Loucy (cell line): ENCODE measurements around the gene STRBP.

ENCODE experiments used
- H2AFZ ChIP-seq: fragments of 200-600 bp; sonication (generic); 2 replicates; pipeline ENCODE4 v1.6.0; 2016; ENCODE audit warnings: antibody characterized with exemption, mild to moderate bottlenecking, low read length, moderate library complexity
- H3F3A ChIP-seq: fragments of 200-600 bp; 2 replicates; pipeline ENCODE4 v1.6.0; 2016; ENCODE audit warnings: antibody characterized with exemption, low read depth, mild to moderate bottlenecking
- H3K27me3 ChIP-seq: fragments of 200-600 bp; sonication (generic); 2 replicates; pipeline ENCODE4 v1.6.1; 2014; ENCODE audit warnings: low read length, mild to moderate bottlenecking; ENCODE audit not compliant: insufficient read depth, poor library complexity, severe bottlenecking
- H3K36me3 ChIP-seq: fragments of 200-600 bp; sonication (generic); 2 replicates; pipeline ENCODE4 v1.6.1; 2016; ENCODE audit warnings: low read length; ENCODE audit not compliant: insufficient read depth
- H3K4me1 ChIP-seq: fragments of 200-600 bp; sonication (generic); 2 replicates; pipeline ENCODE4 v1.5.1; 2014; ENCODE audit warnings: low read length, mild to moderate bottlenecking; ENCODE audit not compliant: insufficient read depth, poor library complexity, severe bottlenecking
- H3K4me2 ChIP-seq: fragments of 200-600 bp; sonication (generic); 2 replicates; pipeline ENCODE4 v1.6.0; 2014; ENCODE audit warnings: antibody characterized with exemption, low read length, low read depth, mild to moderate bottlenecking; ENCODE audit not compliant: poor library complexity, severe bottlenecking
- H3K4me3 ChIP-seq: fragments of 200-600 bp; sonication (generic); 2 replicates; pipeline ENCODE4 v1.5.1; 2014; ENCODE audit warnings: low read length, mild to moderate bottlenecking, mixed read lengths; ENCODE audit not compliant: poor library complexity, severe bottlenecking
- H3K79me2 ChIP-seq: fragments of 200-600 bp; sonication (generic); 2 replicates; pipeline ENCODE4 v1.6.1; 2014; ENCODE audit warnings: low read length; ENCODE audit not compliant: insufficient read depth
- H3K9ac ChIP-seq: fragments of 200-600 bp; sonication (generic); 2 replicates; pipeline ENCODE4 v1.6.0; 2014; ENCODE audit warnings: mild to moderate bottlenecking, low read depth, low read length, moderate library complexity; ENCODE audit not compliant: poor library complexity, severe bottlenecking
- H3K9me2 ChIP-seq: fragments of 200-600 bp; sonication (generic); replicated peaks from 2 replicates; pipeline ENCODE4 v1.6.1; 2016; ENCODE audit warnings: low read depth, low read length, mixed read lengths
- H3K9me3 ChIP-seq: fragments of 200-600 bp; sonication (generic); 2 replicates; pipeline ENCODE4 v1.6.1; 2014; ENCODE audit warnings: mild to moderate bottlenecking, antibody characterized with exemption, low read length, low read depth; ENCODE audit not compliant: insufficient read depth
- H4K20me1 ChIP-seq: fragments of 200-600 bp; sonication (generic); 2 replicates; pipeline ENCODE4 v1.6.0; 2014; ENCODE audit warnings: antibody characterized with exemption, low read length, mild to moderate bottlenecking; ENCODE audit not compliant: insufficient read depth, poor library complexity, severe bottlenecking
- CTCF ChIP-seq: fragments of 200-600 bp; sonication (generic); conservative IDR thresholded peaks from 2 replicates; pipeline ENCODE4 v1.5.1; 2014; ENCODE audit warnings: mild to moderate bottlenecking, antibody characterized with exemption, low read length
- EZH2phosphoT487 ChIP-seq: fragments of 200-600 bp; IDR thresholded peaks from 2 replicates; pipeline ENCODE4 v1.6.1; 2018; ENCODE audit warnings: antibody characterized with exemption, mild to moderate bottlenecking, moderate library complexity, borderline replicate concordance

The STRBP gene

GRCh38 chr9:123268199-123268464, 254 bp downstream of the STRBP start:
- Histone ChIP-seq H4K20me1 (peaks cover 39% of the 10 kb centered on the region), H3K4me3 (peak overlapping the region; percentile 85), H3K9ac (peak overlapping the region; percentile 96), H3F3A (no peaks in the 10 kb centered on the region), H3K4me2 (peak overlapping the region; percentile 75), H3K79me2 (peaks cover 50% of the 10 kb centered on the region), H3K36me3 (no peaks in the 10 kb centered on the region), H3K27me3 (no peaks in the 10 kb centered on the region), H3K4me1 (peaks cover 53% of the 10 kb centered on the region), H3K9me3 (no peaks in the 10 kb centered on the region), H3K9me2 (no peaks in the 10 kb centered on the region), H2AFZ (peak overlapping the region; percentile 51; the same call in 1 of the 2 replicates)
- TF ChIP-seq CTCF: no peak
- no peak for TF ChIP-seq EZH2phosphoT487

- no peaks in the 10 kb centered on the region for H3K9me2 ChIP-seq
- peak overlapping the region; percentile 75 for H3K4me2 ChIP-seq
- peak overlapping the region; percentile 85 for H3K4me3 ChIP-seq
- no peak for TF ChIP-seq CTCF
- no peak for TF ChIP-seq EZH2phosphoT487
- H3K4me1 ChIP-seq: peaks cover 58% of the 10 kb centered on the region
- H2AFZ ChIP-seq: peak overlapping the region; percentile 51; the same call in 1 of the 2 replicates
- peak overlapping the region; percentile 96 for H3K9ac ChIP-seq
- H3F3A ChIP-seq: no peaks in the 10 kb centered on the region
- no peaks in the 10 kb centered on the region for H3K27me3 ChIP-seq
- peaks cover 44% of the 10 kb centered on the region for H4K20me1 ChIP-seq
- no peaks in the 10 kb centered on the region for H3K9me3 ChIP-seq
- peaks cover 55% of the 10 kb centered on the region for H3K79me2 ChIP-seq
- no peaks in the 10 kb centered on the region for H3K36me3 ChIP-seq
Measured at GRCh38 chr9:123267481-123268198, 746 bp downstream of the STRBP start.

- H3K9ac ChIP-seq: peak overlapping the region; percentile 96
Measured at GRCh38 chr9:123266655-123267399, 1.6 kb downstream of the STRBP start.

More at GRCh38 chr9:123266655-123267399, 1.6 kb downstream of the STRBP start:
- H3K79me2 ChIP-seq: peaks cover 63% of the 10 kb centered on the region
- TF ChIP-seq CTCF (no peak), EZH2phosphoT487 (no peak)
- H3K4me3 ChIP-seq: peak overlapping the region; percentile 85
- H3K9me3 ChIP-seq: no peaks in the 10 kb centered on the region
- no peaks in the 10 kb centered on the region for H3K36me3 ChIP-seq
- H3F3A ChIP-seq: no peaks in the 10 kb centered on the region
- no peak overlapping the region for H2AFZ ChIP-seq
- no peaks in the 10 kb centered on the region for H3K9me2 ChIP-seq
- peaks cover 52% of the 10 kb centered on the region for H4K20me1 ChIP-seq
- H3K27me3 ChIP-seq: no peaks in the 10 kb centered on the region
- H3K4me1 ChIP-seq: peaks cover 62% of the 10 kb centered on the region
- peak overlapping the region; percentile 75 for H3K4me2 ChIP-seq
